K562 (cell line): ENCODE results near the gene FAM219B. TPM values are rescaled to one million over a fixed set of nuclear protein-coding genes. Genes with fewer than 3 reads are reported as not detected.
A peak's percentile ranks its signal among the peaks of the same experiment; 100 is the strongest.

Source experiments
- CBFA2T2 ChIP-seq: fragments of 450-650 bp; conservative IDR thresholded peaks from 2 replicates; pipeline ENCODE4 v1.6.1; 2017; ENCODE audit warnings: mild to moderate bottlenecking
- CLOCK ChIP-seq: fragments of 250-450 bp; sonication (Bioruptor Pico); IDR thresholded peaks from 2 replicates; pipeline ENCODE4 v1.4.0; 2020; ENCODE audit warnings: mild to moderate bottlenecking, moderate library complexity, borderline replicate concordance
- DMBX1 ChIP-seq: fragments of 250-450 bp; sonication (Bioruptor Pico); IDR thresholded peaks from 2 replicates; pipeline ENCODE4 v1.8.0; 2022; ENCODE audit warnings: inconsistent platforms, mild to moderate bottlenecking, moderate library complexity, borderline replicate concordance
- FOXK2 ChIP-seq, 2 experiments: fragments of 450-650 bp; IDR thresholded peaks in 1 of 2; conservative IDR thresholded peaks in 1 of 2; 2 replicates each; pipeline ENCODE4 v1.6.1; 2016; ENCODE audit warnings: low read depth in 2 of 2, mild to moderate bottlenecking in 1 of 2
- FOXP1 ChIP-seq: sonication (generic); formaldehyde crosslinking; IDR thresholded peaks from 2 replicates; pipeline ENCODE4 v1.8.0; 2022; ENCODE audit warnings: mild to moderate bottlenecking, missing genetic modification reagents
- GATAD2B ChIP-seq: fragments of 450-650 bp; IDR thresholded peaks from 2 replicates; pipeline ENCODE4 v1.6.1; 2017; ENCODE audit warnings: mild to moderate bottlenecking, borderline replicate concordance
- MECOM ChIP-seq: fragments of 250-450 bp; sonication (Bioruptor Pico); IDR thresholded peaks from 2 replicates; pipeline ENCODE4 v1.8.0; 2022; ENCODE audit warnings: inconsistent platforms
- MITF ChIP-seq: IDR thresholded peaks from 2 replicates; pipeline ENCODE4 v1.6.1; 2014; ENCODE audit warnings: antibody characterized with exemption
- RBM34 ChIP-seq: fragments of 200-400 bp; formaldehyde crosslinking; IDR thresholded peaks from 2 replicates; pipeline ENCODE4 v1.6.1; 2018; ENCODE audit warnings: low read length, borderline replicate concordance; ENCODE audit not compliant: insufficient read depth
- RNF219 ChIP-seq: fragments of 250-450 bp; sonication (Bioruptor Pico); IDR thresholded peaks from 2 replicates; pipeline ENCODE4 v1.5.0; 2022; ENCODE audit warnings: mild to moderate bottlenecking
- TCF7 ChIP-seq: sonication (generic); IDR thresholded peaks from 2 replicates; pipeline ENCODE4 v1.6.1; 2016; ENCODE audit warnings: antibody characterized with exemption, borderline replicate concordance
- THAP7 ChIP-seq: fragments of 250-450 bp; sonication (Bioruptor Pico); IDR thresholded peaks from 2 replicates; pipeline ENCODE4 v1.5.0; 2021
- TSHZ1 ChIP-seq: fragments of 250-450 bp; sonication (Bioruptor Pico); IDR thresholded peaks from 2 replicates; pipeline ENCODE4 v1.4.0; 2020; ENCODE audit warnings: mild to moderate bottlenecking, moderate library complexity
- ZNF444 ChIP-seq: fragments of 250-450 bp; sonication (Bioruptor Pico); IDR thresholded peaks from 2 replicates; pipeline ENCODE4 v1.4.0; 2020; ENCODE audit warnings: mild to moderate bottlenecking, moderate library complexity
- ZNF699 ChIP-seq: fragments of 250-450 bp; sonication (Bioruptor Pico); IDR thresholded peaks from 2 replicates; pipeline ENCODE4 v1.8.0; 2021; ENCODE audit warnings: mild to moderate bottlenecking, moderate library complexity; ENCODE audit not compliant: insufficient replicate concordance
- ZNF778 ChIP-seq: fragments of 450-650 bp; formaldehyde crosslinking; IDR thresholded peaks from 2 replicates; pipeline ENCODE4 v1.4.0; 2020; ENCODE audit warnings: mild to moderate bottlenecking, moderate library complexity
- polyA plus RNA-seq, 8 experiments: library from polyadenylated mRNA; depleted of rRNA in 4 of 8; stranded (reverse) in 5 of 8; unstranded in 3 of 8; fragments of >200 nt; fragmentation: Nextera tagmentation in 2 of 8; fragmentation: Illumina TruSeq in 1 of 8; extraction: Ambion mirVana in 2 of 8; extraction: Trizol in 1 of 8; gene quantifications; 2 replicates each; pipeline versions ENCODE4 v1.2.1 to v1.2.3, GENCODE V29; 2011 to 2014; ENCODE audit warnings: inconsistent platforms in 1 of 8, missing spikeins in 1 of 8
- total RNA-seq, 7 experiments: library from RNA; depleted of rRNA in 6 of 7; stranded (reverse); fragments of >200 nt in 6 of 7; fragmentation: Illumina TruSeq in 2 of 7; extraction: Trizol in 2 of 7; gene quantifications; 2 replicates each; pipeline versions ENCODE4 v1.2.1 to v1.2.3, GENCODE V29; 2011 to 2021; ENCODE audit warnings: low replicate concordance in 1 of 7

Gene FAM219B
- total and polyA plus RNA-seq, 9 of the 15 experiments (the other 6 are each of a cell fraction or from before 2014, with no cell fraction given): 6.8 to 50.4 (median 29.4) TPM

- no peak for TF ChIP-seq RNF219
- TF ChIP-seq TCF7: no peak
- no peak for TF ChIP-seq ZNF444 (CRISPR knock-in tag)
- TF ChIP-seq ZNF699 (CRISPR knock-in tag): no peak
- no peak for TF ChIP-seq THAP7 (CRISPR knock-in tag)
- no peak for TF ChIP-seq CBFA2T2
- 0 out of 4 replicates have a peak, but pooled peaks of 1 of the 2 experiments have one; percentile 20 for TF ChIP-seq FOXK2 (conservative IDR thresholded peaks at IDR 0.05 in 1 of 2, IDR thresholded peaks at IDR 0.05 in 1 of 2; ENCODE audit: low read depth in 2 of 2)
- no peak for TF ChIP-seq DMBX1
- TF ChIP-seq RBM34: no peak
- TF ChIP-seq TSHZ1 (CRISPR knock-in tag): no peak
- TF ChIP-seq FOXP1 (CRISPR knock-in tag): 0 out of 2 replicates have a peak, but pooled peaks have one; percentile 13
- TF ChIP-seq MECOM (CRISPR knock-in tag): no peak
- TF ChIP-seq ZNF778 (CRISPR knock-in tag): no peak
- TF ChIP-seq CLOCK: no peak
- no peak for TF ChIP-seq MITF
- no peak for TF ChIP-seq GATAD2B
Observed at GRCh38 chr15:74873036-74873755, 33.5 kb downstream of the FAM219B start, which contains the start of gene SCAMP2 (continued).
